GM19099 (cell line): ENCODE results near the gene ARHGEF35.
"Not testable (repeated sequence)": the region's sequence is repeated elsewhere in the genome, so short reads cannot be mapped to it uniquely, and the experiment has no call there.

ENCODE experiments used
- POLR2A ChIP-seq: IDR thresholded peaks from 3 replicates; pipeline ENCODE4 v1.6.1; 2011; ENCODE audit warnings: low read depth; ENCODE audit not compliant: insufficient read length; ENCODE audit errors: extremely low read depth

The ARHGEF35 gene

DNA sequence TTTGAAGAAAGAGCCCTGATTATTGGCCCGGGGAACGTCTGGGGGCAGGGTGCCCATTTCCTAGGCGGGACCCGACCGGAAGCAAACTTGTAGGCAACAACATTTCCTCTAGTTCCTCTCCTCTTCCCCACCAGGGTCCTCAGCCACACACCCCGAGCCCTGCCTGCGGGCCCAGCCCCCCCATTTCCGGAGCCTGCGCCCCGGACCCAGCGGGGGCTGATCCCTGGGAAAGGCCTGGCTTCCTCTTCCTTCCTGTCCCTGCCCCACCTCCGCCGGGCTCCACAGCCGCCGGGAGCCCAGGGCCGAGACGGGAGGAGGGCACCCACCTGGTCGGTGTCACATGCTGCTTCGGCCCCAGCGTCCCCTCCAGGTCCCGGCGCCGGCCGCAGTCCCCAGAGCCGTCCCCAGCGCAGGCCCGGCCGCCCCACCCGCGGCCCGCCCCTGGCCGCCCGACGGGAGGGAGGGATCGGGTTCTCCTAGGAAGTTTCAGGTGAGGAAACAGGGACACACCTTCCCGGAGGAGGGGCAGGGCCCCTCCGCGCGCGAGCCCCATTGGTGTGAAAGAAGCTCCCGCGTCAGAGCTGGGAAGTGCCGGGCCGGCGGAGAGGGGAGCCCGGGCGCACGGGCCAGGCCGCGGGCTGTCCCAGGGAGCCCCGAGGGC, at the start of gene ARHGEF35:
Gene ARHGEF35 (minus strand): TSS at position 622 of the 661 bp plus-strand sequence. CDS start 7,450 bp downstream, outside the sequence.
- not testable (repeated sequence) for TF ChIP-seq POLR2A

DNA sequence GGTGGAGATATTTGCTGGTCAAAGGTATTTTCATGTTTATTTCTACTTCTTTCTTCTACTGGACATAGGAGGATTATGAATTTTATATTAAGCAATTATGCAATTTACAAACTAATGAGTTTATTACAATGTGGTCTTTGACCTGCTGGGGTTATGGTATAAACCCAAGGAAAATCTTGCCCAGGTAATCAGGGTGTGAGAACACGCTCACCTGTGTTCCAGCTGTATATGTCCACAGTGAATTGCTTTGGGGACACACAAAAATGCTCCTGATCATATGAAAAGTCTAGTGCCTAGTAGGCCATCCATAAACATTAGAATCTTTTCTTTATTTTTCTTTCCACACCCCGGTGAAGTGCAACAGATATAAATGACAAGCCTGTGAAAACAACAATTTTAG, 43.7 kb upstream of the ARHGEF35 start, which contains the start of gene OR2A42:
Gene OR2A42 (minus strand): TSS at position 241 of the 400 bp plus-strand sequence. CDS start 6,762 bp downstream, outside the sequence.
- TF ChIP-seq POLR2A = not testable (repeated sequence)

DNA sequence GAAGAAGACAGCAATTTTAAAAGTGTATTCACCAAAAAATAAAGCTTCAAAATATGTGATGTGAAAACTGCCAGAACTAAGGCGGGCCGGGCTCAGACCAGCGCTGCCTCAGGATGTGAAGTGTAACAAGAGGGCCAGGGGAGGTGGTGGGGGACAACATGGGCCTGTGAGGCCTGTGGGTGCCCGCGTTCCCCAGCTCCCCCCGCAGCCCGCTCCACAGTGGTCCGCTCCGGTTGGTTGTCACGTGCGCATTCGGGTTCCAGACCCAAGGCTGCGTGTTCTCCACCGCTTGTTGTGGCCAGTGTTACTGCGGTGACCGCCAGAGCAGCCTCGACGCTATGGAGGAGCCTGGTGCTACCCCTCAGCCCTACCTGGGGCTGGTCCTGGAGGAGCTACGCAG, 12.5 kb downstream of the ARHGEF35 start, which contains the start of gene CTAGE4:
Gene CTAGE4 (plus strand): TSS at position 301 of the 400 bp plus-strand sequence. CDS start 38 bp downstream, at position 339.
- TF ChIP-seq POLR2A = not testable (repeated sequence)

DNA sequence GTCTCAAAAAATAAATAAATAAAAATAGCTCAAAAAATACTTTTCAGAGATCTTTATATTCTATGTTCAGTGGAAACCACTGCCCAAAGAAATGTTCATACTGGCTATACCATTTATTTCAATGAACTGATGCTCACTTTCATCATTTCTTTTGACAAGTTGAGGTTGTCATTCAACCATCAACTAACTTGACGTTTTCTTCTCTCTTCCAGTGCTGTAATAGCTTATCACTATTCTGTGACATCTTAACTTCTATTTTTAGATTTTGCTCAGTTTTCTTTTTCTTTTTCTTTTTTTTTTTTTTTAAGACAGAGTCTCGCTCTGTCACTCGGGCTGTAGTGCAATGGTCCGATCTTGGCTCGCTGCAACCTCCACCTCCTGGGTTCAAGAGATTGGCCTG, 21.0 kb downstream of the ARHGEF35 start:
- no peak for TF ChIP-seq POLR2A

DNA sequence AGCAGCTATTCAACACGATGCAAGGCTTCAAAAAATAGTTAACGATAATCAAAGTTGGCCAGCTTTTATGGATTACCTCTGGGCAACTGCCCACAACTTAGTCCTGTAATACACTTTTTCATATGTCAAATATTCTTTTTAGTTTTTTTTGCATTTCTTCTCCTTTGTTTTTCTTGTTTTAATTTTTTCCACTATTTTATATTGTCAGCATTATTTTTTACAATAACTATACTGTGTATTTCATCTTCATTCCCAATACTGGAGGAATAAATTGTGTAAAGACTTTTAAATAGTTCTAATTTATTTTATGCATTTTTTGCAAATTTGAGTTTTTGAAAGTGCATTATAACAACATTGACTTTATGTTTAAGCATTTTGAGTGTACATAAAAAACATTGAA, 30.8 kb downstream of the ARHGEF35 start:
- TF ChIP-seq POLR2A = no peak

DNA sequence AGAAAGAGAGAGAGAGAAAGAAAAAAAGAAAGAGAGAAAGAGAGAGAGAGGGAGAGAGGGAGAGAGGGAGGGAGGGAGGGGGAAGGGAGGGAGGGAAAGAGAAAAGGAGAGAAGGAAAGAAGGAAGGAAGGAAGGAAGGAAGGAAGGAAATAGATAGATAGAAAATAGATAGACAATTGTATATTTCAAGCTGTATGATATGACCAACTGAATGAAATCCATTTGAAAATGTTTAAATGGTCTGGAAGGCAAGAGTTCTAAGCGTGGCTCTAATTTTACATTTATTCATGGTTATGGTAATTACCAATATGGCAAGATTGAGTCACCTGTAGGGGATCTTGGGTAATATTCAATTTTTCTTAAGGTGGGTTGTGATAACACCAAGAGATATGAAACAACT, 36.8 kb downstream of the ARHGEF35 start:
- TF ChIP-seq POLR2A = no peak

DNA sequence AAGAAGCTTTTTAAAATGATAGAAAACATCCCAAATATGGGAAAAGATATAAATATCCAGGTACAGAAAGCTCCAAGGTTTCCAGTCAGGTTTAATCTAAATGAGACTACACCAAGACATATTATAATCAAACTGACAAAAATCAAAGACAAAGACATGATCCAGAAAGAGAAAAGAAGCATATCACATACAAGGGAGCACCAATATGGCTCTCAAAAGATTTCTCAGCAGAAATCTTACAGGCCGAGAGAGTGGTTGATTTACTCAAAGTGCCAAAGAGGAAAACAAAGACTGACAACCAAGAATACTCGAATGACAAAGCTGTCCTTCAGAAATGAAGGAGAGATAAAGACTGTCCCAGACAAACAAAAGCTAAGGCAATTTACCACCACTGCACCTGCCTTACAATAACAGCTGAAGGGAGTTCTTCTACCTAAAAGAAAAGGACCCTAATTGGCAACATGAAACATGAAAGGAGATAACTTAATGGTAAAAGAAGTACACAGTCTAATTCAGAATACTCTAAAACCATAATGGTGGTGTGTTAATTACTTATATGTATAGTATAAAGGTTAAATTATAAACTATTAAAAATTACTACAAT, 47.3 kb downstream of the ARHGEF35 start:
- TF ChIP-seq POLR2A = no peak

DNA sequence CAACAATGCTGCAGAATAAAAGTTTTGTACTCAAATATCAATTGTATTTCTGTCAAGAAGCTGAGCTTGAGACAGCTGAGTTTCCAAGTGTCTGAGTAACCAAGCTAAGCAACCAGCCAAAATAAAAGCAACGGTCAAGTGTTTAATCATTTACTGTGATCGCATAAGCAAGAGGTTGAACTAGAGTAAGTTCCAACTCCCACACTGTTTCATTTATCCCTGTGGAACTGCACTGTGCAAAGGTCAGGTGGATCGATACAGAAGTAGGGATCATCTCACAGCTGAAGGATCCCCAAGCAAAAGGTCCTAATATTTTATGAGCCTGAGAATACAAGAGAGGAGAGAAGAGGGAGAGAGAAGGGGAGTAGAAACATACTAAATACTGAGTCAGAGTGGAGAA, 51.2 kb downstream of the ARHGEF35 start:
- no peak for TF ChIP-seq POLR2A

DNA sequence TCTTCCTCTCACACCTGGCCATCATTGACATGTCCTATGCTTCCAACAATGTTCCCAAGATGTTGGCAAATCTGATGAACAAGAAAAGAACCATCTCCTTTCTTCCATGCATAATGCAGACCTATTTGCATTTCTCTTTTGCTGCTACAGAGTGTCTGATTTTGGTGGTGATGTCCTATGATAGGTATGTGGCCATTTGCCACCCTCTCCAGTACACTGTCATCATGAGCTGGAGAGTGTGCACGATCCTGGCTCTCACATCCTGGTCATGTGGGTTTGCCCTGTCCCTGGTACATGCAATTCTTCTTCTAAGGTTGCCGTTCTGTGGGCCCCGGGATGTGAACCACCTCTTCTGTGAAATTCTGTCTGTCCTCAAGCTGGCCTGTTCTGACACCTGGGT, 53.4 kb downstream of the ARHGEF35 start:
- TF ChIP-seq POLR2A = no peak

DNA sequence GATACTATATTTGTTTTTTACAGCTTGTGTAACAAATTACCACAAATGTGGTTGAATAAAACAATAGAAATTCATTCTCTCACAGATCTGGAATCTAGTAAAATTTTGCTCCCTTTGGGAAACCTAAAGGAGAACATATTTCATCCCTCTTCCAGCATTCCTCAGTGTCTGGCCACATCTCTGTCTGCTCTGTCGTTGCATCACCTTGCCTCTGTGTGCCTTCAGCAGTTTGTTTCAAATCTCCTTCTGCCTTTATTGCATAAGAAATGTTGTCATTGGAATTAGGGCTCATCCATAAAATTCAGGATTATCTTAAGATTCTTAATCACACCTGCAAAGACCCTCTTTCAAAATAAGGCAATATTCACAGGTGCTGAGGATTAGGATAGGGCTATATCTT, 58.1 kb downstream of the ARHGEF35 start:
- TF ChIP-seq POLR2A = no peak
